ENCODE data around the gene ARL17B. TPM values are rescaled to one million over a fixed set of nuclear protein-coding genes. Genes with fewer than 3 reads are reported as not detected.
"Not testable (repeated sequence)": the region's sequence is repeated elsewhere in the genome, so short reads cannot be mapped to it uniquely, and the experiment has no call there.

The ARL17B gene
- total and polyA plus RNA-seq, 2 of the 4 experiments (the other 2 are of a cell fraction) = 4.8 to 6.5 TPM

DNA sequence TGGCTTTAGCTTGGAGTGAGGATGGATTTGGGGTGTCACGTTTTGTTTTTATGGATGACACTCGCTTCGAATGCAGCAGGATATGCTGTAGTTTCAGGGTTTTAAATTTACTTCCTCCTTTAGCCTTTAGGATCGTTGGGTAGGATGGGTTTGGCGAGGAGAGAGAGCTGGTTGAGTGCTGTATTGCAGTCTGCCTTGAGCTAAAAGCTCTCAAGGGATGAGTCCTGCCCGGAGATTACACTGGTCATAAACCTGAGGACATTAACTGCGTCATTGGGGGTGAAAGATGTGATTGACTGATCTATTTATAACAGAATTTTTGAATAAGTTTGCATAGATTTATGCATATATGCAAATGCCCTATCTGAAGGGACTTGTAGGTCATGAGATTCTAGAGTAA lies 11.9 kb upstream of the ARL17B start:
- H2AK9ac ChIP-seq (replicated peaks; ENCODE audit: low read depth, low read length, poor library complexity); H4K91ac ChIP-seq (ENCODE audit: insufficient read depth, low read depth, low read length); H3K36me3 ChIP-seq (ENCODE audit: control insufficient read depth, insufficient read depth, low read length); H3K4me3 ChIP-seq (ENCODE audit: insufficient read depth, low read depth, low read length); H2BK15ac ChIP-seq (ENCODE audit: low read depth, low read length); H3K4ac ChIP-seq (ENCODE audit: low read depth, low read length); POLR2A ChIA-PET (ENCODE audit: unreplicated experiment); H2BK5ac ChIP-seq (ENCODE audit: low read depth, low read length, poor library complexity, severe bottlenecking); in situ Hi-C loops (cut with MboI; ENCODE audit: low sequenced_read_pairs); H3K79me1 ChIP-seq (ENCODE audit: low read depth in 1 of 2, low read length in 2 of 2); H3K9me3 ChIP-seq (ENCODE audit: control insufficient read depth, insufficient read depth, low read length); H3K18ac ChIP-seq (ENCODE audit: low read depth, low read length); H3K4me2 ChIP-seq (ENCODE audit: low read depth, low read length); H4K20me1 ChIP-seq (ENCODE audit: insufficient read depth, low read length); intact Hi-C loops (cut with micrococcal nuclease); H2BK120ac ChIP-seq (ENCODE audit: low read depth, low read length); H4K8ac ChIP-seq (ENCODE audit: low read depth in 2 of 2, low read length in 2 of 2); H3K14ac ChIP-seq (replicated peaks; ENCODE audit: low read depth, low read length); H3K56ac ChIP-seq (ENCODE audit: extremely low read depth, insufficient read depth, low read length); H3K27ac ChIP-seq (ENCODE audit: insufficient read depth, low read length); BruUV-seq (replicated peaks); H2AFZ ChIP-seq (replicated peaks; ENCODE audit: low read length, poor library complexity); H4K5ac ChIP-seq (ENCODE audit: low read depth, low read length); H2BK20ac ChIP-seq (ENCODE audit: low read depth, low read length); H3K9me1 ChIP-seq (ENCODE audit: insufficient read depth, low read length); DNase-seq; CTCF ChIA-PET; H3K23ac ChIP-seq (ENCODE audit: low read depth, low read length); H3K4me1 ChIP-seq (ENCODE audit: control insufficient read depth, insufficient read depth, low read length); dilution Hi-C loops (cut with HindIII; ENCODE audit: low sequenced_read_pairs, unreplicated experiment); H3K27me3 ChIP-seq (ENCODE audit: control insufficient read depth, insufficient read depth, low read length); H2AK5ac ChIP-seq (ENCODE audit: low read depth, low read length); H3K9ac ChIP-seq (ENCODE audit: low read depth, low read length): not testable (repeated sequence)
- WGBS, 2 experiments (ENCODE audit: extremely low coverage in 2 of 2, insufficient read length in 1 of 2) = no CpG with 5 or more reads among the region's 7 CpGs
- peak; percentile 40 for ATAC-seq (ENCODE audit: low read depth)

DNA sequence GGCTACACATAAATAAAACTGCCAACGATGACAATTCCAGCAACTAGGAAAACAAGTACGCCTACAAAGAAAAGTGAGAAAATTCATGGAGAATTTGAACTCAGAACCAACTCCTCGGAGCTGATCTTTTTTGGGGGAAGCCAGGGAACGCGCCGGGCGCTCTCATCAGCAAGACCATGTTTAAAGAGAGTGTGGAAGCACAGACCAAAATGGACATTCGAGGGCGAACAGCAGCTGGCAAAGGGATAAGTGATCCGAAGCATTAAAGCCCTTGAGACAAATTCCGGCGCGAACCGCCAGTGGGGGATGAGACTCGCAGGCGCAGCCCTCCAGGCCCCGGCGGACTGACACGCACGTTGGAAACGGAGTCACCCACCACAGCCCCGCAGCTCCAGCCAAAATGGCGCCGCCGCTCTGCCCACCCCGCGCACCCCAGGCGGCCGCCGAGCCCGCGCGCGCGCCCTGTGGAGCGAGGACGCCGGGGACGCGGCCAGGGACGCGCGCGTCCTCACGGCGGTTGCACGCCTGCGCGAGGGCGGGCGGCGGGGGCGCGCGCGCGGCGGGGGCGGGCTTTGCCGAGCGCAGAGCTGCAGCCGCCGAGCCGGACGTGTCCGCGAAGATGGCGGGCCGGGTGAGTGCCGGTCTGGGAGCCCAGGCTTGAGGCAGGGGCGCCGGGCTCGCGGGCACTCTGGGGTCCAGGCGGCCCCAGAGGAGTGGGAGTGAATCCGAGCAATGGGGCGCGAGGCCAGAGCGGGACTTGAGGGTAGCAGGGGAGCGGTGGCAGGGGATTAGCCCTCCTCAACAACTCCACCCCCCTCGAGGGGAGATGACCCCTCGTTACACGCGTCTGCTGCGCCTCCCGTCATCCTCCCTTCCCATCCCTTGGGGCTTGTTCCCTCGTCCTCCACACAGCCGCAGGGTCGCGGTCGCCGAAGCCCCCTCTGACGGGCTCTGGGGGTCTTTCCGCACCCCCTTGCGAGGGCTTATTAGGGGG lies 11.0 kb upstream of the ARL17B start:
- H2AK9ac ChIP-seq (replicated peaks; ENCODE audit: low read depth, low read length, poor library complexity); H2AFZ ChIP-seq (replicated peaks; ENCODE audit: low read length, poor library complexity); H4K20me1 ChIP-seq (ENCODE audit: insufficient read depth, low read length); H2BK120ac ChIP-seq (ENCODE audit: low read depth, low read length); H3K4me3 ChIP-seq (ENCODE audit: insufficient read depth, low read depth, low read length); H3K27me3 ChIP-seq (ENCODE audit: control insufficient read depth, insufficient read depth, low read length); H3K18ac ChIP-seq (ENCODE audit: low read depth, low read length); H3K4me2 ChIP-seq (ENCODE audit: low read depth, low read length); CTCF ChIA-PET; H2BK5ac ChIP-seq (ENCODE audit: low read depth, low read length, poor library complexity, severe bottlenecking); H3K36me3 ChIP-seq (ENCODE audit: control insufficient read depth, insufficient read depth, low read length); H3K23ac ChIP-seq (ENCODE audit: low read depth, low read length); H2BK15ac ChIP-seq (ENCODE audit: low read depth, low read length); H4K5ac ChIP-seq (ENCODE audit: low read depth, low read length); H3K4ac ChIP-seq (ENCODE audit: low read depth, low read length); H2AK5ac ChIP-seq (ENCODE audit: low read depth, low read length); H4K8ac ChIP-seq (ENCODE audit: low read depth in 2 of 2, low read length in 2 of 2); H3K27ac ChIP-seq (ENCODE audit: insufficient read depth, low read length); H3K9me3 ChIP-seq (ENCODE audit: control insufficient read depth, insufficient read depth, low read length); intact Hi-C loops (cut with micrococcal nuclease); dilution Hi-C loops (cut with HindIII; ENCODE audit: low sequenced_read_pairs, unreplicated experiment); H4K91ac ChIP-seq (ENCODE audit: insufficient read depth, low read depth, low read length); DNase-seq; H3K79me1 ChIP-seq (ENCODE audit: low read depth in 1 of 2, low read length in 2 of 2); H2BK20ac ChIP-seq (ENCODE audit: low read depth, low read length); H3K9me1 ChIP-seq (ENCODE audit: insufficient read depth, low read length); H3K56ac ChIP-seq (ENCODE audit: extremely low read depth, insufficient read depth, low read length); H3K9ac ChIP-seq (ENCODE audit: low read depth, low read length); POLR2A ChIA-PET (ENCODE audit: unreplicated experiment); in situ Hi-C loops (cut with MboI; ENCODE audit: low sequenced_read_pairs); H3K14ac ChIP-seq (replicated peaks; ENCODE audit: low read depth, low read length); H3K4me1 ChIP-seq (ENCODE audit: control insufficient read depth, insufficient read depth, low read length); BruUV-seq (replicated peaks): not testable (repeated sequence)
- no CpG with 5 or more reads among the region's 95 CpGs for WGBS, 2 experiments (ENCODE audit: extremely low coverage in 2 of 2, insufficient read length in 1 of 2)
- peak; percentile 97 for ATAC-seq (ENCODE audit: low read depth)
